Measurements from ENCODE around the gene NOX5.
"Not testable (repeated sequence)": the region's sequence is repeated elsewhere in the genome, so short reads cannot be mapped to it uniquely, and the experiment has no call there.

GRCh38 chr15:69069290-69069689 lies 54.8 kb downstream of the NOX5 start:
- not testable (repeated sequence) for TF ChIP-seq CTCF (conservative IDR thresholded peaks at IDR 0.05; ENCODE audit: low read depth, low read length); EZH2 (IDR thresholded peaks at IDR 0.05; ENCODE audit: borderline replicate concordance, low read depth, low read length, poor library complexity, severe bottlenecking)
